ENCODE results near the gene PPP2R1B.
"Not testable (repeated sequence)": the region's sequence is repeated elsewhere in the genome, so short reads cannot be mapped to it uniquely, and the experiment has no call there.

The PPP2R1B gene

DNA sequence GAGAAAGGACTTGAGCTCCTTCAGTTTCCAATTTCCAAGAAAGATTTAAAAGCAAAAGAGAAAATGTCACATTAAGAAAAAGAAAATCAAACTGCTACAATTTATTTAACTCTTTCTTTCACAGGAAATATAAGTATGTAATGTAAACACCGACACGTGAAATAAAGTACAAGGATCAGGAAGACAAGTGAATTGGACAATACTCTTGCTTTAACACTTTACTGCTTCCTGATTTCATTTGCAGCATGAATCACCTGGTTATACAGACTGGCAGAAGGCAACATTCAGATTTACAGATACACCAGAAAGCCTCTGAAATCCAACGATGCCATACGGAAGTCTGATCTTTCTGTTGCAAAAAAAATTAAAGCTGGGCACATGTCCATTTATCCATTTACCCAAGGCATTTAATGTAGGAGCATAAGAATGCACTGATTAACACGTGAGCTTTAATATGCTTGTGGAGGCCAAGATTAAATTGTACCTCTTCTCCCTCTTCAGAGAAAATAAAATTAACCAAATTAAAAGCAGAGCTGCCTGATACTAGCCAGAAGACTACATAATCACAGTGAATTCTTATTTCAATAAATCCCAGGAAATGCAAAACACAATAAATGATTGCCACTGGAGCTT, 16.0 kb upstream of the PPP2R1B start:
- DNase-seq (ENCODE audit: low read depth) = no peak

DNA sequence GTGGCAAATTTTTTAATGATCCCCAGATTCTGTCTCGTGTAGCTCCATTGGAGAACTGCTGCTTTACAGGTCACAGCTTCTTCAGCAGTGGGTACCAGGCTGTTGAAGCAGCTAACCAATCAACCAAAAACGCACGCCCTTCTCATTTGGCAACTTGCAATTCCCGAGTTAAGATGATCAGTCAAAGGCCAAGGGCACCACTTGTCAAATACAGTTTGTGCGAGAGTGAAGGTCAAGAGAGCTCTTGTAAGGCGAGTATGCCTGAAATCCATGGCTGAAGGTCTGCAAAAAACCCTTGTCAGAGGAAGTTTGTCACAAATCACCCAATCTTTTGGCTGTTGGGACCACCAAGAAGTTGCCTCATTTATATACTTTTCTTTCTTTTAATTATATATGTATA, 12.9 kb upstream of the PPP2R1B start:
- DNase-seq (ENCODE audit: low read depth) = no peak

DNA sequence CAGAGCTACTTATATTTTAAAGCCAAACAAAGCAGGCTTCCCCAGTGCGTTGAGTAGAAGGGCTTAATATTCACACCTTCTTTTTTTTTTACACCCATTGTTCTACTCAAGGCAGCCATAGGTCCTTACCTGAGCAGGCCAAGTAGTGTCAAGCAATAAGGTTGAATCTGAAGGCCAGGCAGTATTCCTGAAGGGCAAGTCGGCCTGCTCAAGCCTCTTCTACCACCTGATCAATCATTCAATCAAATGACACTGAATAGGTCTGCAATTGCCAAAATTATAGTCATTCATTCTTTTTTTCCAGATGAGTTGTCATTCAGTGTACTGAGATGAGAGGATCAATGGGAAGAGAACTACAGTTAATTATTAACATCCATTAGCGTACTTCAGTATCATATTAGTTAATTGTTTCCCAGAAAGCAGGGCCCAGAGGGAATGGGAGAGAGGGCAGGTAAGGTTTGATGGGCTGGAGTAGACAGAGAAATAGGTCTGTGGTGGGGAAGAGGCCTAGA, 11.9 kb upstream of the PPP2R1B start:
- DNase-seq (ENCODE audit: low read depth) = no peak

DNA sequence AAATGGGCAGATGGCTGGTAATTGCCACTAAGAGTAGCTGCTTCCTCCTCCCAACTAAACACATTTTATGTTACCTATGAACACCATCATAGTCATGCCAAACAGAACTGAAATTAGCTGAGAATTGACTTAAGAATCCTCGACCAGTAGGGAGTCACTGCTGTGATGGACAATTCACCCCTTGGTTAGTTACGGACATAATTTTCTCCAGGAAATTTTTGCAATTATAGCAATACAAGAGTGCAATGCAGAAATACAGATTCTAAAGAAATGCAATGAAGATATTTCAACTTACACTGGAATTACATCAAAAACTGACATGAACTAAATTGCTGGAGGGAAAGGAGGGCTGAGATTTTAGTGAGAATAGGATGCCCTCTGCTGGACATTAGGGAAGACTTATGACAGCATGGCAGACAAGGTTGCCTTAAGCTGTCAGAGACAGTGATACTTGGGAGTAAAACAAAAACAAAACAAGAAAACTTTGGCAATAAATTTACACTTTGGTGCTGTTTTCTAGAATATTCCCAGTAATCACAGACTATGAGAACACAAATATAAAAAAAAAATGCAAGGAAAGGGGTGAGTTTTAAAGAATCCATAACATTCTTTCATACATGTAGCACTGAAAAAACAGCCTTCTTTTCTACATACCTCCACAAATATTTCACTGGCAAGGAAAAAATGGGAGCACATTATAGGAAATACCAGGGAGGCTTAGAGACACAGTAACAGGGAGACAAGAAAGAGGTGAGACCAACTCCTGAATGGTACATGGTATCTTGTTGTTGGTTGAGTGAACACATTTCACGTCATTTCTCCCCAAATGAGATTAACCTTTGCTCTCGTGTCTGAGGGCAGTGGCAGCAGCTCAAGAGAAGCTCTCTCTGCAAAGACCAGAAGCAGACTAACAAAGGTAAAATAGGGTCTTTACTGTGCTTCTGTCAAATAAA, 11.2 kb upstream of the PPP2R1B start:
- DNase-seq (ENCODE audit: low read depth) = no peak

DNA sequence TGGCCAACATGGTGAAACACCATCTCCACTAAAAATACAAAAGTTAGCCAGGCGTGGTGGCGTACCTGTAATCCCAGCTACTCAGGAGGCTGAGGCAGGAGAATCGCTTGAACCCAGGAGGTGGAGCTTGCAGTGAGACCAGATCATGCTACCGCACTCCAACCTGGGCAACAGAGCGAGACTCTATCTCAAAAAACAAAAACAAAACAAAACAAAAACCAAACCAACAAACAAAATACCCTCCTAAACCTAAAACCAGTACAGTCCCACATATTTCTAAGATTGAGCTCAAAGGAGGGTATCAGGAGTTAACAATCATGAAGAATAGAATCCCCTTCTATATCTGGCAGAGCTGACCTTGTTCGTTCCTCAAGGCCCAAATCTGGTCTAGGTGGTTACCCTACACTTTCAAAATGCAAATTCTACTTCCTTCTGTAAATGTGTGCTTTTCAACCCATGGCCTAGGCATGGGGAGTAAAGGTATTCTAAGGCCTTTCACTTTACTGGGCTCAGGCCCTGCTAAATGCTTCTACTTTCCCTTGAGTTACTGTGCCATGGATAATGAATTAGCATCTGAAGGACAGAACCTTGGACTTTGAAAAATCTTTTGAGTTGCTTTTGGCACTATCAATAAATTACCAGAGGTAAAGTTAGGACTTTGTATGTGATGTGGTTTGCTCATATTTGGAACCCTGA, 10.4 kb upstream of the PPP2R1B start:
- DNase-seq (ENCODE audit: low read depth) = no peak

DNA sequence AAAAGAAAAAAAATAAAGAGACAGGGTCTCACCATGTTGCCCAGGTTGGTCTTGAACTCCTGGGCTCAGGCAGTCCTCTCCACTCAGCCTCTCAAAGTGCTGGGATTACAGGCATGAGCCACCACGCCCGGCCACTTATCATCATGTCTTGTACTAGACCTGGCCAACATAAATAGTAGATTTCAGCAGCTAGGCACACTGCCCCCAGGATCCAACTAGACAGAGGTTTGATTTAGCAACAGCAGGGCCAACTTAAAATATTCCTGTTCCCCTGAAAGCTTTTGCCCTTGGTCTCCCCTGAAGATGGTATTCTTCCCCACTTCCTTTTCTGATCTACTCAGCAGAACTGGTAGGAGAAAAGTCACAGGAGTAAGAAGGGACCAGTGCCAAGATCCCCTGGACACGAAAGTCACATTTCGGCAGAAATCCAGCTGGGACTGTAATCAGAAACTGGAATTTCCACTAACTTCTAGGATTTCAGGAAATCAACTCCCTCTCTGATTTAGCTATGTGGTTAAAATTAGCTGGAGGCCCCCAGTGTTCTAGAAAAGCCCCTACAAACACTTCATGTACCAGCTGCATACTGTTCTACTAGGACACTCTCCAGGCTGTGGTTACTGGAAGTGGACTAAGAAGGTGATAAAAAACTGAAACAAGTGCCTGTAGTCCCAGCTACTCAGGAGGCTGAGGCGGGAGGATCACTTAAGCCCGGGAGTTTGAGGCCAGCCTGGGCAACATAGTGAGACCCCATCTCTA, 8.9 kb upstream of the PPP2R1B start:
- DNase-seq (ENCODE audit: low read depth) = no peak

DNA sequence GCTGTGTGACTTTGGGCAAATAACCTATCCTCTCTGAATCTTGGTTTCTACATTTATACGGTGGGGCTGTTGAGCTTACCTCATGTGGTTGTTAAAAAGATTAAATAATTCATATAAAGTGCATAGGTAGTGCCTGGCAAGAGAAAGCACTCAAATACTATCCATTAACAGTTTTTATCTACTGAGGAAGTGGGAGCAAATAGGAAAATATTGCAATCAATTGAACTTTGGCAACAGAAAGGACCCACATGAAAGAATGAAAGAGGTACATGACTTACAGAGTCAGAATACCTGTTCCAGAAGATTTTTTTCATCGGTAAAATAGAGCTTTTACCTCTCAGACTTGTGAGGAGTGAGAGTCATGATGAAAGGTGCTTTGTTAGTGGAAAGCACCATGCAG, 6.3 kb upstream of the PPP2R1B start:
- DNase-seq (ENCODE audit: low read depth) = no peak

DNA sequence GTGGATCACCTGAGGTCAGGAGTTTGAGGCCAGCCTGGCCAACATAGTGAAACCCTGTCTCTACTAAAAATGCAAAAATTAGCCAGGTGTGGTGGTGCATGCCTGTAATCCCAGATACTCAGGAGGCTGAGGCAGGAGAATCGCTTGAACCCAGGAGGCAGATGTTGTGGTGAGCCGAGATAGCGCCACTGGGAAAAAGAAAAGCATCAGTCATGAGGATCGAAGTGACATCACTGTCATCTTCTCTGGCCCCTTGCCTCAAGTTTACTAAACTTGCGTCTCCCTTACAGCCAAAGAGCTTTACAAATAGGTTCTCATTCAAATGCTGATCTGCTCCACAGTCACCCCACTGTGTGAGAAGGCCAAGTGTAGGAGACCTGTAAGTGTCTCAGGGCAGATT, 5.0 kb upstream of the PPP2R1B start:
- not testable (repeated sequence) for DNase-seq (ENCODE audit: low read depth)

DNA sequence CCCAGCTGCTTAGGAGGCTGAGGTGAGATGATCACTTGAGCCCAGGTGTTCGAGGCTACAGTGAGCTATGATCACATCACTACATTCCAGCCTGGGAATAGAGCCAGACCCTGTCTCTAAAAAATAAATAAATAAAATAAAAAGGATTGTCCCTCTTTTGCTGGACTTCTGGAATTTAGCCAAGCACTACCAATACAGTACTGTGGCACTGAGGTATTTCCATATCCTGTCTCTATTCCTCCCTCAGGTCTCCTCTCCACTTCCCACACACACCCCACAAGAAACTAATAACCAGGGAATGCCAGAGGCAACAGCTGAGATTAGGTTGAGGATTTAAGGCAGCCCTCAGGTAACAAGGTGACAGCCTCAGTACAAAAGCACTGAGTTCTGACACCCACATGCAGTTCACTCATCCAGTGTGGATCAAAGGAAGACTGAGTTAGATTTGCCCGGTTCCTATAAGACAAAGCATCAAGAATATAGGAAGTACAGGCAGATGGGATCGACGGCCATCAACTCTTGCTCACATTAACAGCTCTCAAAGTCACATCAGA, 4.5 kb upstream of the PPP2R1B start:
- no peak for DNase-seq (ENCODE audit: low read depth)

DNA sequence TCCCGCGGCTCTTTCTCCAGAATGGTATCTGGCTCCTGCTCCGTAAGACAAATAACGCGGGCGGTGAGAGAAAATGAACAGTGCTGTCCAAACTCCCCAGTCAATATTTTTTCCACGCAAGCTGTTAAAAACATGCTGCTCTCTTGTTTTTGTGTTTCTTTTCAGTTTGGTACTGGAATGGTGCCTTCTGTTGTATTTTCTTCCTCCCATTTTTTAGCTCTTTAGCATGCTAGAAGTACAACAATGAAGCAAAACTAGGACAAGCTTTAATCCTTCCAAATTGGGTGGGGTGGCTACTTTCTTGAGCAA, 599 bp upstream of the PPP2R1B start:
- no peak for DNase-seq (ENCODE audit: low read depth)

DNA sequence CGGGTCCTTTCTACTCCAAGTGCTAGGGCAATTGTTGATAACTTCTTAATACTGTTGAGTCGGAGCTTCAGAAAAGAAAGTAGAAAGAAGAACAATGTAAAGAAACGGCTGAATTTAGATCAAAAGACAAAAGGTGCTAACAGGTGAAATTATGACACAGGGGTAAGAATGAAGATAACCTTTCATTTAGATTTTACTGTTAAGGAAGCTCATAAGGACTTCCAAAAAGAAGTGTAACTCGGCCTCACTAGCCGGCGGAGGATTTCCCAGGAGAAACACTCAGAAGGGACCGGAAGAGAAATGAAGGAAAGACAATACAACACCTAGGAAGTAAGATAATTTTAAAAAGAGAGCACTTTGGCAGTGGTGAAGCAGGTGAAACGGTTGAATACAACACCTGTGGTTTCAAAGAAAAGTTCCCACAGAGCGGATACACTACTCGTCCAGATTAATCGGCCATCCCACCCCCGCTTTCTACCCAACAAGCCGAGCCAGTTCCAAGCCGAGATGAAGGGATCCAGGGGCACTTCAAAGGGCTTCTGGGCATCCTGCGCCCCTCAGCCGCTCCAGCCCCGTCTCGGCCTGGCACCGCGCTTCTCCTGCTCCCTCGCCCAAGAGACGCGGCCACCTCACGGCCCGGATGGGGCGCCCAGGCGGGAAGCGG, 737 bp downstream of the PPP2R1B start:
- DNase-seq (ENCODE audit: low read depth) = no peak

DNA sequence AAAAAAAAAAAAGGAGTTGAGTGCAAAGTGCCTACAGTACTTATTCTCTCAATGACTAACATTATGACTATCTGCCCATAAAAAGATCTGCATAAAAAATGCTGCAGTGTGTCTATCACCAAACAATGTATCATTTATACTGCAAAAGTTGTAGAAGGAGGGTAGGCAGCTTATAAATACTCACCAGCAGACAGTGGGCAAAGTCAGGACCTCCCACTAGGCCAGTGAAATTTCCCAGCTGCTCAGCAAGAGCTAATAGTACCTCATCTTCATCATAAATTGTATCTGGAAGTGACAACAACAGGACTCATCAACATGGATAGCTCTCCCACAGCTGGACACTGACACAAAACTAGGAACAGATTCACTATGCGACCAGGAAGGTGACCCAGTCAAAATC, 1.6 kb downstream of the PPP2R1B start:
- DNase-seq (ENCODE audit: low read depth) = no peak

DNA sequence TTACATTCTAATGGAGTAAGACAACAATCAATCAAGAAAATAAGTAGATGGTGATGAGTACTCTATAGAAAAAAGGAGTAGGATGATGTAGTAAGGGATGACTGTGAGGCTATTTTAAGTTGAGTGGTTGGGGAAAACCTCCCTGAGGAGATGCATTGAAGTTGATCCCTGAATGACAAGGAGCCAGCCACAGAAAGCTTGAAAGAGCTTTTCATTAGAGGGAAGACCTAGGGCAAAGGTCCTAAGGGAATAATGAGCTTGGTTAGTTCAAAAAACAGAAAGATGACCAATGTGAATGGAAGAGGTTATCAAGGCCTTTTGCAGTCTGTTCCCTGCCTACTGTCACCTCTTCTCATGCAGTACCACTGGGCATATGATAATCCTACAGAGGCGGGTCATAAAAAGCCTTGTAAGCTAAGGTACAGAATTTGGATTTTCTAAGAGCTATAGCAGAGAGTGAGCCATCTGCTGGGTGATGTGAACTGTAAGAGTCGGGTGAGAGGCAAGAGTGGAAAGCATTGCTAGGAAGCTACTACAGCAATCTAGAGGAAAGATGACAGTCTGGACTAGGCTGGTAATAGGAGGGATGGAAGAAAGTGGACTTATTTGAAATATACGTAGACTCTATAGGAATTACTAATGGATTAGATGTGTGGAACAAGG, 3.1 kb downstream of the PPP2R1B start:
- DNase-seq (ENCODE audit: low read depth) = no peak

DNA sequence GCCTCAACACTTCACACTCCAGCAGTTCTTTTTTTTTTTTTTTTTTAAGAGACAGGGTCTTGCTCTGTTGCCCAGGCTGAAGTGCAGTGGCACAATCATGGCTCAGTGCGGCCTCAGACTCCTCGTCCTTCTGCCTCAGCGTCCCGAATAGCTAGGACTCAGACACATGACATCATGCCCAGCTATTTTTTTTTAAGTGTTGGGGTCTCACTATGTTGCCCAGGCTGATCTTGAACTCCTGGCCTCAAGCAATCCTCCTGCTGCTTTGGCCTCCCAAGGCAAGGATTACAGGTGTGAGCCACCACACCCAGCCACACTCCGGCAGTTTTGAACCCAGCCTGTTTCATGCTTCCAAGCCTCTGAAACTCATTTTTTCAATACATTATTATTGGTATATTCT, 3.7 kb downstream of the PPP2R1B start:
- no peak for DNase-seq (ENCODE audit: low read depth)

DNA sequence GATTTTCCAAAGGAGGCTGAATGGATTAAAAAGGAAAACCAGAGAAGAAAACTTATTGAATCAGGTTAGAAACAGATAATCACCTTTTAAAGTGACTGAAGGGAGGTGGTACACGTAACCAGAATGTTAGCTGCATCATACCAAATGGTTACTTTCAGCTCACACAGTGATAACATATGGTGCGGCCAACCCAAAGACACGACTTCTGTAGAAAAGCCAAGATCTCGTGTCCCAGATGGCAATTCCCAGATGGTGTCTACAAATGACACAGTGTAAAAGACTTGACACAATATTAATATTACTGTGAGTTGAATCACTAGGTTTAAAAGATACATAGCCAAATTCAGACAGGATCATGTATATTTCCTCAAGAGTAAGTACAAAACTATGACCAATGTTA, 5.2 kb downstream of the PPP2R1B start:
- no peak for DNase-seq (ENCODE audit: low read depth)

DNA sequence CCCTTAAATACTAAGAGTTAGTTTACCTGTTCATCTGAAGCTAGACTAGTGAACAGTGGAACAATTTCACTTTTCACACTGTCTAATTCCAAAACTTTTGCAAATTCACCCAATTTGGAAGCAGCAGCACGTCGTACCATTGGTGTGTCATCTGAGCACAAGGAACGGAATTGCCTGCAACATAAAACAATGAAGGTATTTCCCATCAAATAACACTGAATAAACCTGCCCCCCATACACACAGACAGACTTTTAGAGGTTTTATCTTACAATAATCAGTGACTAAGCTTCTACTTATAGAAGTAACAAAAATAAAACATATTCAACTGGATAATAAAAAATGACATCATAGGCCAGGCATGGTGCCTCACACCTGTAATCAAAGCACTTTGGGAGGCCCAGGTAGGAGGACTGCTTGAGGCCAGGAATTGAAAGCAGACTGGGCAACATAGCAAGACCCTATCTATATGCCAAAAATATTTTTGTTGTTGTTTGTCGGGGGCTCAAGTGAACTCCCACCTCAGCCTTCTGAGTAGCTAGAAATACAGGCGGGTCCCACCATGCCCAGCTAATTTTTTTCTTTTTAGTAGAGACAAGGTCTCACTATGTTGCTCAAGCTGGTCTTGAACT, 6.3 kb downstream of the PPP2R1B start:
- DNase-seq (ENCODE audit: low read depth) = no peak

DNA sequence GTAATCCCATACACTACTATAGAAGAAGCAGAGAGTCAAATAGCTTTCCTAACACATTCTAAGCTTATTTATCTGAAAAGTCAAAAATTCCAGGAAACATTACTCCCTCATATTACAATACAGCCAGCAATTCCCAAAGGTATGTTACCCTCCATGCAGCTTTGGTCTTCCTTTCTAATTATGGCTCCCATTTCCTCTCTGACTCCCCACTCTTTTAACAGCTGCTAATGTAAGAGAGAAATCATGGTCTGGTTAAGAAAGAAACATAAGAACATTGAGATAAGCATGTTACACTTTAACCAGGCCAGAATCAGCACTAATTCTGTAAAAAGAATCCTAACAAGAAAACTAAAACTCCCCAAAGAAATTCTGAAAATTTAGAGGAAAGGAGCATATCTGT, 6.8 kb downstream of the PPP2R1B start:
- no peak for DNase-seq (ENCODE audit: low read depth)

DNA sequence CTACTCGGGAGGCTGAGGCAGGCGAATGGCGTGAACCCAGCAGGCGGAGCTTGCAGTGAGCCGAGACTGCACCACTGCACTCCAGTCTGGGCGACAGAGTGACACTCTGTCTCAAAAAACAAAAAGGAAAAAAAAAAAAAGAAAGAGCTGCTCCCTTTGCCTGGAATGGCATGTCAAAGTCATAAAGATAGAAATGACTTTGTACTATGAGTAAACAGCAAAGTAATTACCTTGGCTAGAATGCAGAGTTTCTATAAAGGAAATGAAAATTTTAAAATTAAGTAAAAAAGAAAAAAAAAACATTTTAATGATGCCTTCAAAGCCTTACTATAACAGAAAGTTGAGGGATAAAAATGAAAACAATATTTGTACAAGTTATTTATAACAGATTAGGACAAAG, 10.1 kb downstream of the PPP2R1B start:
- DNase-seq (ENCODE audit: low read depth) = no peak

DNA sequence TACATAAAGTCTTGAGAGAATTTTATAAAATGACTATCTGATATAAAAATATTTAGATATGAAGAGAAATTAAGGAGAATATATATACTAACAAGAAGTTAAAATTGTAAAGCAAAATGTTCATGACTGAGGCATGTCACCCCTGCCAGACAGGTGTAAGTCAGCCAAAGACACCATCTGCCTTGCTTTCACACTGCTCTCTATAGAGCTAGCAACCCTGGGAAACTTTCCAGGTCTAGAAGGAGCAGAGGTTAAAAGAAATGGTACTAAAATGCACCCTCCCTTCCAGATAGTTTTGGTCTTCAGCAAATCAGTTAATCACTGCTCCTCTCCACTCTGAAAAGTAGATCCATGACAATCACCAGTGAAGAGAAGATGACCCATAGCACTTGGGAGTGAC, 16.5 kb downstream of the PPP2R1B start:
- DNase-seq (ENCODE audit: low read depth) = no peak

DNA sequence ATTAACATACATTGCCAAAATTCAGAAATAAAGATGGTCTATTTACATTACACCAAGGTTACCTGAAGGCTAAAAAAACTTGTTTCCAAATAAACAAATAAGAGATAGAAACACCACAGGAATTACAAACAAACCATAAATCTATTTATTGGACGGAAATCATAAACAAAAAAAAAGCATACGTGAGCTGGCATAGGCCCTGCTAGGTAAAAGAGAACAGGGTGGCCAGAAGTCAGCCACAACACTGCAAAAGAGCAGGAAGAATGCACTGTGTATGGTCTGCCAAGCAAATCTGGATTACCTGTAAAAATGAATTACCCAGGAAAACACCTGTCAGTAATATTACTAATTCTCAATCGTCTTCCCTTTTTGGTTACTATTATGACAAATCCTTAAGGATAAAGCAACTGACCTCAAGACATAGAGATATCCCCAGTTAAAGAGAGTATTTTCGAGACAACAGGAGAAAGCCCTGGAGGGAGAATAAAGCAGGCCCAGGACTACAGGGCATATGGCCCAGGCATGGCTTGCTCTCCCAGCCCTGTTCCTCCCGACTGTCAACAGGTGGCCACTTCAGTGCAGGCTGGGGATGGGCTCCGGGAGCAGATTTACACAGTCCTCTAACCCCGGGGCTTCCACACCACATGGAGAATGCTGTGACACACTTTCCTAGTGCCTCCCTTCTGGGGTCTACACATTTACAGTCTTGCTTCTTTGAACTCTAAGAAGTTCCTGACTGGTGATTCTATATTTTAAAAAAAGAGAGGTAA, 18.0 kb downstream of the PPP2R1B start:
- no peak for DNase-seq (ENCODE audit: low read depth)
